SW 1271 (cell line): ENCODE data around the gene TSPAN5.
A peak's percentile ranks its signal among the peaks of the same experiment; 100 is the strongest.

Source experiments
- DNase-seq, 2 experiments: peaks; one replicate each; lab custom pipeline; 2025; lab: John Stamatoyannopoulos, UW

Gene TSPAN5

GRCh38 chr4:98673288-98673644 lies 14.9 kb upstream of the TSPAN5 start:
- no peak for DNase-seq

GRCh38 chr4:98672583-98673287 lies 14.3 kb upstream of the TSPAN5 start:
- DNase-seq, result no peak

GRCh38 chr4:98671131-98671530 lies 12.7 kb upstream of the TSPAN5 start:
- DNase-seq, result no peak

GRCh38 chr4:98670186-98670585 lies 11.8 kb upstream of the TSPAN5 start:
- no peak for DNase-seq

GRCh38 chr4:98669577-98669976 lies 11.2 kb upstream of the TSPAN5 start:
- no peak for DNase-seq

GRCh38 chr4:98664959-98665358 lies 6.5 kb upstream of the TSPAN5 start:
- DNase-seq, result no peak

GRCh38 chr4:98663226-98664006 lies 5.0 kb upstream of the TSPAN5 start:
- DNase-seq, result no peak

- no peak for DNase-seq
Observed at GRCh38 chr4:98662626-98663225, 4.3 kb upstream of the TSPAN5 start.

GRCh38 chr4:98662055-98662453 lies 3.6 kb upstream of the TSPAN5 start:
- no peak for DNase-seq

GRCh38 chr4:98661371-98662054 lies 3.1 kb upstream of the TSPAN5 start:
- no peak for DNase-seq

GRCh38 chr4:98659741-98660462 lies 1.5 kb upstream of the TSPAN5 start:
- DNase-seq, result peak in 1 of 2 experiments; percentile 53

GRCh38 chr4:98659106-98659592 lies 738 bp upstream of the TSPAN5 start:
- peak in 1 of 2 experiments; percentile 8 for DNase-seq

GRCh38 chr4:98657531-98658286 lies 702 bp downstream of the TSPAN5 start:
- DNase-seq, result peak; percentile 42 to 81

GRCh38 chr4:98656886-98657285 lies 1.5 kb downstream of the TSPAN5 start:
- DNase-seq, result no peak

GRCh38 chr4:98656443-98656842 lies 2.0 kb downstream of the TSPAN5 start:
- no peak for DNase-seq

- DNase-seq, result peak; percentile 30 to 69
Observed at GRCh38 chr4:98653890-98654867, 4.2 kb downstream of the TSPAN5 start.

GRCh38 chr4:98652996-98653395 lies 5.4 kb downstream of the TSPAN5 start:
- DNase-seq, result no peak

GRCh38 chr4:98648602-98649001 lies 9.8 kb downstream of the TSPAN5 start:
- no peak for DNase-seq

- no peak for DNase-seq
Observed at GRCh38 chr4:98646422-98646821, 12.0 kb downstream of the TSPAN5 start.

- DNase-seq, result no peak
Observed at GRCh38 chr4:98645527-98645926, 12.9 kb downstream of the TSPAN5 start.
